GM12874 (cell line): ENCODE data around the gene KAT6B.

Source experiments
- TF ChIP-seq, protein P1 (sequence below): IDR thresholded peaks from 2 replicates; pipeline ENCODE4 v1.5.1; 2011; ENCODE audit warnings: low read depth, mild to moderate bottlenecking, control low read depth, low read length, moderate library complexity; ENCODE audit not compliant: insufficient read depth

The KAT6B gene

GRCh38 chr10:74962517-74962916 is 136.1 kb downstream of the KAT6B start:
- TF ChIP-seq, protein P1, sequence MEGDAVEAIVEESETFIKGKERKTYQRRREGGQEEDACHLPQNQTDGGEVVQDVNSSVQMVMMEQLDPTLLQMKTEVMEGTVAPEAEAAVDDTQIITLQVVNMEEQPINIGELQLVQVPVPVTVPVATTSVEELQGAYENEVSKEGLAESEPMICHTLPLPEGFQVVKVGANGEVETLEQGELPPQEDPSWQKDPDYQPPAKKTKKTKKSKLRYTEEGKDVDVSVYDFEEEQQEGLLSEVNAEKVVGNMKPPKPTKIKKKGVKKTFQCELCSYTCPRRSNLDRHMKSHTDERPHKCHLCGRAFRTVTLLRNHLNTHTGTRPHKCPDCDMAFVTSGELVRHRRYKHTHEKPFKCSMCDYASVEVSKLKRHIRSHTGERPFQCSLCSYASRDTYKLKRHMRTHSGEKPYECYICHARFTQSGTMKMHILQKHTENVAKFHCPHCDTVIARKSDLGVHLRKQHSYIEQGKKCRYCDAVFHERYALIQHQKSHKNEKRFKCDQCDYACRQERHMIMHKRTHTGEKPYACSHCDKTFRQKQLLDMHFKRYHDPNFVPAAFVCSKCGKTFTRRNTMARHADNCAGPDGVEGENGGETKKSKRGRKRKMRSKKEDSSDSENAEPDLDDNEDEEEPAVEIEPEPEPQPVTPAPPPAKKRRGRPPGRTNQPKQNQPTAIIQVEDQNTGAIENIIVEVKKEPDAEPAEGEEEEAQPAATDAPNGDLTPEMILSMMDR = no peak

DNA sequence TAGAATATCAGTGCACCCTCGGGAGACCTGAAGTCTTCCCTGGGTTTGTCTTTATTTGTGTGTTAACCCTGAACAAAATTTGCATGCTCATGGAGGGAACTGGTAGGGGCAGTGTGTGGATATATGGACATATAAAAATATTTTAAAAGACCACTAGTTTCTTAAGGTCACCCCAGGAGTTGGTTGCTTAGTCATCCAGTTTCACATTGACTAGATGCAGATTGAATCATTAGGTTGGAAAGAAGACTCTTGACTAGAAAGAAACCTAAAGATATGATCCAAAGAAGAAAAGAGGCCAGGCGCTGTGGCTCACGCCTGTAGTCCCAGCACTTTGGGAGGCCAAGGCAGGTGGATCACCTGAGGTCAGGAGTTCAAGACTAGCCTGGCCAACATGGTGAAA is 137.1 kb downstream of the KAT6B start:
- TF ChIP-seq, protein P1 = no peak

GRCh38 chr10:74967911-74968666 is 141.7 kb downstream of the KAT6B start:
- TF ChIP-seq, protein P1 = no peak

DNA sequence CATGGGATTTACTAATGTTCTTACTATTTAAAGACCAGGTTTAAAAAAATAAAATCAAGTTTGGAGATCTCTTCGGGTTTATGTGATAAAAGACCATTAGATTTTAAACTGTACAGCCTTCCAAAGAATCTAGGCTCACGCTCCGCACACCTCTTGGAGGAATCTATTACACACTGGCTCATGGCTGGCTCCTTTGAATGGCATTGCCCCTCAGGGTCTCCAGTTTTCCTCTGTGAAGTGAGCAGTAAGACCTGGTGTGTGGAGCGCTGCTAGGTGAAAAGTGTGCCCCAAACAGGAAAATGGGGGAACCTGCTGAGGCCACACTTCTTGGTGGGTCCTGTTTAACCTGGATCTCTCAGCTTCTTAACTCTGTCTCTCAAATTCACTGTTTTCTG is 142.3 kb downstream of the KAT6B start:
- TF ChIP-seq, protein P1 = no peak

DNA sequence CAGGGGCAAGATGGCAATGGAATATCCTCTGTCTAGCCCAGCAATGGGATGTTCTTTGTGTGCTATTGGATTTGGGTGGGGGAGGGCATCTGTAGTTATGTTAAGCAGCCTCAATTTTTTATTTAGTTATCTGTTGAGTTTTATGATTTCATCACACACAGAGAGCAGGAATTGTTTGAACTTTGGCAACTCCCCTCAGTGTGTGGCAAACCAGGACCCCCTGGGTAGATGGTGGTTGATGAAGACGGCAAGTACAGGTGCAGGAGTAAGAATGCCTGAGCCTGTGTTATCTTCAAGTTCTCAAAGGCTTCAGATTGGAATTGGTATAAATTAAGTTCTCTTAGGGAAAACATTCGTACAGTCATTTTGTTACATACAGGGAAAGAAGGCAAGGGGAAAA is 142.7 kb downstream of the KAT6B start:
- TF ChIP-seq, protein P1 = no peak

DNA sequence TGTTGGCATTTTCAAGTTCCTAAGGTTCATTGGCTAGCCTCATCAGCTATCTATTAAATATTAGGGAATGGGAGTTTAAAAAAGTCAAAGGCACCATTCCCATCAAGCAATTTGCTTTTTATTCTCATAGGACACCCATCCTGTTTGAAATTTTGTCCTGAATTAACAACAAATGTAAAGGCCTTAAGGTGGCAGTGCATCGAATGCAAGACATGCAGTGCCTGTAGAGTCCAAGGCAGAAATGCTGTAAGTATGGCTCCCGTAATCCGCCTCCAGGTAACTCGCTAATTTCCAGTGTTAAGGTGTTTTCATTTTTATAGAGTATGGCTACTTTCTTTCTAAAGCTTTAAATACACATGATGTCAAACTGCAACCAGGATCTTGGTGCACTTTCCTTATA is 143.1 kb downstream of the KAT6B start:
- TF ChIP-seq, protein P1 = no peak

DNA sequence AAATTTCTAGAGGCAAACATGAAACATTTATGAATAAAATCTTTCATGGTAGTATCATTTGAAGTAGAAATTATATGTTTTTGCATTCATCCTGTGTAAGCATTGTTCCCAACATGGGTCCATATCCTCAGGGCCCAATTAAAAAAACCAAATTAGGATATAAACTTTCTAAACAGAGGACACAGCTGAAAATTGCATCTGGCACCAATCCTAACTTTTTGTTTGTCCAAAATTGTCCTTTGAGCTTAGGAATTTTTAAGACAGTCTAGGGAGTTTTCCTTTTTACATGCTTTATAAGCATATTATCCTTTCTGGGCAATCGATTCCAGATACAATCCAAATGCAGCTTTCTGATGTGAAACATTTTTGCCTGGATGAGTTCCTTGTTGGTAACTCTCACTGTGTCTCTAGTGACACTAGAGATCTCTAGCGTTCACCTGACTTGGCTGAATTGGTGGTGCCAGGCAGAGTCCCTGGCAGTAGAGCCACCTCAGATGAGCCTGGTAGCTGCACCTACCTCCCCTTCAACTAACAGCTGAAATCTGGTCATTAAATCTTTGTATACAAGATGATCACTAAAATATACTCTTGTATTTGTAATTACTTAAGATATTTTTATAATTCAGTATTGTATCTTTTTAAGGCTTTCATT is 147.5 kb downstream of the KAT6B start:
- TF ChIP-seq, protein P1 = no peak
